MM.1S (cell line): ENCODE measurements around the gene TUBA4A.
A peak's percentile ranks its signal among the peaks of the same experiment; 100 is the strongest.

Source experiments
- DNase-seq: peaks from one replicate; pipeline ENCODE4 v3.0.0-alpha.2; 2015
- H2AFZ ChIP-seq: fragments of 300-600 bp; sonication (generic); 2 replicates; pipeline ENCODE4 v1.6.0; 2016; ENCODE audit warnings: antibody characterized with exemption, low read length
- H3F3A ChIP-seq: fragments of 300-600 bp; sonication (generic); 2 replicates; pipeline ENCODE4 v1.6.1; 2016; ENCODE audit warnings: mild to moderate bottlenecking, antibody characterized with exemption, low read length, moderate library complexity, mixed read lengths; ENCODE audit not compliant: insufficient read depth
- H3K27ac ChIP-seq: fragments of 300-600 bp; sonication (generic); 2 replicates; pipeline ENCODE4 v1.5.1; 2016; ENCODE audit warnings: mild to moderate bottlenecking, low read length
- H3K27me3 ChIP-seq: fragments of 300-600 bp; sonication (generic); replicated peaks from 2 replicates; pipeline ENCODE4 v1.6.0; 2016; ENCODE audit warnings: low read length; ENCODE audit not compliant: insufficient read depth
- H3K36me3 ChIP-seq: fragments of 300-600 bp; sonication (generic); replicated peaks from 2 replicates; pipeline ENCODE4 v1.6.1; 2016; ENCODE audit warnings: mild to moderate bottlenecking, low read length, mixed read lengths; ENCODE audit not compliant: insufficient read depth
- H3K4me1 ChIP-seq: fragments of 300-600 bp; sonication (generic); 2 replicates; pipeline ENCODE4 v1.6.1; 2016; ENCODE audit warnings: low read length, mixed read lengths
- H3K4me2 ChIP-seq: fragments of 300-600 bp; sonication (generic); 2 replicates; pipeline ENCODE4 v1.6.0; 2016; ENCODE audit warnings: low read depth, low read length
- H3K4me3 ChIP-seq: fragments of 300-600 bp; sonication (generic); 2 replicates; pipeline ENCODE4 v1.5.1; 2016; ENCODE audit warnings: low read length, mixed read lengths
- H3K79me2 ChIP-seq: fragments of 300-600 bp; sonication (generic); 2 replicates; pipeline ENCODE4 v1.6.1; 2016; ENCODE audit warnings: mixed run types, low read length, mixed read lengths
- H3K9ac ChIP-seq: fragments of 300-600 bp; sonication (generic); 2 replicates; pipeline ENCODE4 v1.6.1; 2016; ENCODE audit warnings: low read length, mixed read lengths
- H3K9me2 ChIP-seq: fragments of 300-600 bp; sonication (generic); replicated peaks from 2 replicates; pipeline ENCODE4 v1.6.1; 2016; ENCODE audit warnings: mild to moderate bottlenecking, low read length, mixed read lengths; ENCODE audit not compliant: insufficient read depth
- H3K9me3 ChIP-seq: fragments of 300-600 bp; sonication (generic); replicated peaks from 2 replicates; pipeline ENCODE4 v1.6.1; 2016; ENCODE audit warnings: mild to moderate bottlenecking, low read length, mixed read lengths; ENCODE audit not compliant: insufficient read depth
- H4K20me1 ChIP-seq: fragments of 300-600 bp; sonication (generic); 2 replicates; pipeline ENCODE4 v1.6.1; 2016; ENCODE audit warnings: mild to moderate bottlenecking, low read length, moderate library complexity, mixed read lengths; ENCODE audit not compliant: insufficient read depth
- CTCF ChIP-seq: fragments of 300-600 bp; sonication (generic); IDR thresholded peaks from 2 replicates; pipeline ENCODE4 v1.5.1; 2016; ENCODE audit warnings: antibody characterized with exemption, low read length, mixed read lengths
- EZH2 ChIP-seq: fragments of 300-600 bp; sonication (generic); optimal IDR thresholded peaks from 2 replicates; pipeline ENCODE3; 2017; ENCODE audit warnings: low read depth, mild to moderate bottlenecking, antibody characterized with exemption, low read length, mixed read lengths
- EZH2phosphoT487 ChIP-seq: fragments of 300-600 bp; sonication (generic); IDR thresholded peaks from 2 replicates; pipeline ENCODE4 v1.6.1; 2018; ENCODE audit warnings: antibody characterized with exemption, low read length

Gene TUBA4A

GRCh38 chr2:219207134-219207883, 46.4 kb downstream of the TUBA4A start:
- peaks cover 12% of the 10 kb centered on the region; the same call in 1 of the 2 replicates for H3K79me2 ChIP-seq
- H3K9me3 ChIP-seq: no peaks in the 10 kb centered on the region
- no peaks in the 10 kb centered on the region for H3K9me2 ChIP-seq
- H3K27me3 ChIP-seq: no peaks in the 10 kb centered on the region
- peaks cover 10% of the 10 kb centered on the region; the same call in 1 of the 2 replicates for H3K4me1 ChIP-seq
- H3K27ac ChIP-seq: peak overlapping the region; percentile 79; the same call in 1 of the 2 replicates
- DNase-seq: no peak
- H2AFZ ChIP-seq: no peak overlapping the region
- peak overlapping the region; percentile 81; the same call in 1 of the 2 replicates for H3K9ac ChIP-seq
- peaks cover 13% of the 10 kb centered on the region for H3F3A ChIP-seq
- TF ChIP-seq EZH2 (no peak), EZH2phosphoT487 (no peak), CTCF (no peak)
- H3K36me3 ChIP-seq: no peaks in the 10 kb centered on the region
- peak overlapping the region; percentile 88 for H3K4me2 ChIP-seq
- no peaks in the 10 kb centered on the region for H4K20me1 ChIP-seq
- peak overlapping the region; percentile 84 for H3K4me3 ChIP-seq

DNA sequence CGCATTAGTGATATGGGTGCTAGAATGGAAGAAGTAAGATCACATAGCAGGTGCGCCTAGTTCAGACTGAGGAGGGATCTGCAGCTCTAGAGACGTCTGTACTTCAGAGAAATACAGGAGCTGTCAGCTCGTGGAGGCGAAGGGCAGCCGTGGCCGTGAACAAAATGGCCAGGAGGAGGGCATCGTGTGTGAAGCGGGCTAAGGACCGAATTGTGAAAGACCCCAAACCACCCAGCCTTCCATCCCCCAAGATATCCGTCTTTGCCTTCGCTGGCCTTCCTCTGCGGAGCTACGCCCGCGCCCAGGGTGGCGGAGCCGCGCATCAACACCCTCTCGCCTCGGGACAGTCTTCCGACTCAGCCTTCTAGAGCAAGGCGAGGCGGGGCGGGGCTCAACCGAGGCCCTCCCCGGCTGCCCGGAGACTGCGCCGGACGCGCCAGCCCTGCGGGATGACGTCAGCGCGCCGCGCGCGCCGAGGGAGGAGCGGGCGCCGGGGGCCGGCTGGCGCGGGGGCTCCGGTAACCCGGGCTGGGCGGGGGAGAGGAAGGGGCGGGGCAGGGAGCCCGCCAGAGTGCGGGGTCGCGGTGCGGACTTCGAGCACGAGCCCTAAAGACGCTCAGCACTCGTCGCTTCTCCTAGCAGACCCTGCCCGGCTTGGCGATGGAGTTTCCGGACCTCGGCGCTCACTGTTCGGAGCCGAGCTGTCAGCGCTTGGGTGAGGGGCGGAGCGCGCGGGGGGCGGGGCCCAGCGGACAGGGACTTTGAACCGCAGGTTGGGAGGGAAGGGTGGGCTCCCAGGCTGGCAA, 47.2 kb downstream of the TUBA4A start, which contains the start of gene ZFAND2B:
ZFAND2B (plus strand) TSS at position 455 of the 806 bp plus-strand sequence; CDS start at position 661, 206 bp downstream.
- H3K27me3 ChIP-seq: no peaks in the 10 kb centered on the region
- H3K9ac ChIP-seq: peak within 1 kb of the TSS; percentile 81
- no peaks in the 10 kb centered on the region for H3K9me3 ChIP-seq
- peak; percentile 96 for DNase-seq
- H3K36me3 ChIP-seq: no peaks in the 10 kb centered on the region
- peak within 1 kb of the TSS; percentile 82 for H2AFZ ChIP-seq
- peaks cover 13% of the 10 kb centered on the region for H3F3A ChIP-seq
- H3K27ac ChIP-seq: peak within 1 kb of the TSS; percentile 79
- H3K4me1 ChIP-seq: peaks cover 10% of the 10 kb centered on the region; the same call in 1 of the 2 replicates
- H3K9me2 ChIP-seq: no peaks in the 10 kb centered on the region
- H3K4me2 ChIP-seq: peak within 1 kb of the TSS; percentile 88
- peaks cover 12% of the 10 kb centered on the region; the same call in 1 of the 2 replicates for H3K79me2 ChIP-seq
- H4K20me1 ChIP-seq: no peaks in the 10 kb centered on the region
- TF ChIP-seq EZH2phosphoT487: no peak
- no peak for TF ChIP-seq CTCF
- no peak for TF ChIP-seq EZH2
- peak within 1 kb of the TSS; percentile 84 for H3K4me3 ChIP-seq

- H3K36me3 ChIP-seq: no peaks in the 10 kb centered on the region
- peaks cover 13% of the 10 kb centered on the region for H3F3A ChIP-seq
- H3K4me1 ChIP-seq: peaks cover 10% of the 10 kb centered on the region; the same call in 1 of the 2 replicates
- no peak for DNase-seq
- H3K27ac ChIP-seq: peak overlapping the region; percentile 79; the same call in 1 of the 2 replicates
- H4K20me1 ChIP-seq: no peaks in the 10 kb centered on the region
- peak overlapping the region; percentile 78 for H3K9ac ChIP-seq
- H3K4me2 ChIP-seq: peak overlapping the region; percentile 70
- H3K27me3 ChIP-seq: no peaks in the 10 kb centered on the region
- TF ChIP-seq EZH2 (no peak), EZH2phosphoT487 (no peak), CTCF (no peak)
- H2AFZ ChIP-seq: peak overlapping the region; percentile 52
- H3K9me3 ChIP-seq: no peaks in the 10 kb centered on the region
- H3K9me2 ChIP-seq: no peaks in the 10 kb centered on the region
- H3K79me2 ChIP-seq: peaks cover 12% of the 10 kb centered on the region; the same call in 1 of the 2 replicates
- H3K4me3 ChIP-seq: peak overlapping the region; percentile 84
These were observed 47.8 kb downstream of the TUBA4A start for GRCh38 chr2:219205981-219206327.
